Stimulated activated naive CD8-positive, alpha-beta T cell treated with anti-CD3 and anti-CD28 coated beads, Interleukin-15, Interleukin-2, amounts not matched to agents 100 ng/mL and 50 ng/mL, for 24 hours (primary cell): ENCODE results near the gene PDIA5.

ENCODE experiments used
- H3K27ac Mint-ChIP-seq: one replicate; pipeline ENCODE4 v1.8.0; 2021; ENCODE audit warnings: mild to moderate bottlenecking, mixed read lengths
- H3K27me3 Mint-ChIP-seq: one replicate; pipeline ENCODE4 v1.8.0; 2021; ENCODE audit warnings: mixed read lengths
- H3K36me3 Mint-ChIP-seq: one replicate; pipeline ENCODE4 v1.8.0; 2021; ENCODE audit warnings: low read depth, mixed read lengths
- H3K4me1 Mint-ChIP-seq: one replicate; pipeline ENCODE4 v1.8.0; 2021; ENCODE audit warnings: low read depth, mixed read lengths
- H3K4me3 Mint-ChIP-seq: one replicate; pipeline ENCODE4 v1.8.0; 2021; ENCODE audit warnings: mild to moderate bottlenecking, mixed read lengths
- H3K9me3 Mint-ChIP-seq: one replicate; pipeline ENCODE4 v1.8.0; 2021; ENCODE audit warnings: mixed read lengths

Gene PDIA5

DNA sequence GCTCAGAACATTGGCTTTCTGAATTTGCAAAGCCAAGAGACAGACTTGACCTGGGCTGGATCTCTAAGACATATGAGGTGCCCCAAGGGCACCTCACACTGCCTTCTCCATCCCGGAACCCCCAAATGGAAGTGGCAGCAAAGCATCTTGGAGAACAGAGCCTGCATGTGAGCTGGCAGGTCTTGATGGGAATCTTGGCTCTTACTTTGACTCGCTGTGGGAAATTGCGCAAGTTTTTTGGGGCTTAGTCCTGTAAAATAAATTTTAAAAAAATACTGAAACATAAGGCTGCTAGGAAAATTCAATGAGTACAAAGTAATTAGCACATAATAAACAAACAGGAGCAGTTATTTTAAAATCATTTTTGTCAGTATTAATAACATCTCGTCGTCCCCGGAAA, 121.2 kb downstream of the PDIA5 start:
- H3K4me3 Mint-ChIP-seq = no peak overlapping the region
- H3K27ac Mint-ChIP-seq = no peak overlapping the region
- no peaks in the 10 kb centered on the region for H3K9me3 Mint-ChIP-seq
- no peaks in the 10 kb centered on the region for H3K4me1 Mint-ChIP-seq
- peaks cover 4% of the 10 kb centered on the region for H3K36me3 Mint-ChIP-seq
- no peaks in the 10 kb centered on the region for H3K27me3 Mint-ChIP-seq

DNA sequence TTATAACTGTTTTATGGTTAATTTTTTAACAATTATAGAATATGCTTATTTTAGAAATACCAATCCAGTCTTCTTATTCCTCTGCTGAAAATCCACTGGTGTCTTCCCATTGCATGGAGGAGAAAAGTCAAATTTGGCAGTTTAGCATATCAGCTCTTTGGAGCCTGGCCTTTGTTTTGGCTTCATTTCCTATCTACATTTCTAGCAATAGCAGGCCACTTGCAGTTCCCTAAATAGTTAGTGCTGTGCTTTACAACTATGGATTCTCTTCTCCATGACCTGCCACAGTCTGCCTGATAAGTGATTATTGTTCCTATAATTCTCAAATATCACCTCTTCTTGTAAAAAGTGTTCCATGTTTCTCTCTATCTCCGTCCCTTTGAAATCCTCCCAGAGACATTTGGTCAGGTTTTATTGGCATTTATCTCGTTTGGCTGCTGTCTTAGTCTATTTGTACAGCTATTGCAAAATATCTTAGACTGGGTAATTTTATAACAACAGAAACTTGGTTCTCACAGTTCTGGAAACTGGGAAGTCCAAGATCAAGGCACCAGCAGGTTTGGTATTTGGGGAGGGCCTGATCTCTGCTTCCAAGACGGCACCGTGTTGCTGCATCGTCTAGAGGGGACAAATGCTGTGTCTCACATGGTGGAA, 126.8 kb downstream of the PDIA5 start:
- no peaks in the 10 kb centered on the region for H3K9me3 Mint-ChIP-seq
- H3K4me3 Mint-ChIP-seq = no peak overlapping the region
- H3K4me1 Mint-ChIP-seq = no peaks in the 10 kb centered on the region
- no peaks in the 10 kb centered on the region for H3K36me3 Mint-ChIP-seq
- H3K27me3 Mint-ChIP-seq = peaks cover 4% of the 10 kb centered on the region
- no peak overlapping the region for H3K27ac Mint-ChIP-seq

DNA sequence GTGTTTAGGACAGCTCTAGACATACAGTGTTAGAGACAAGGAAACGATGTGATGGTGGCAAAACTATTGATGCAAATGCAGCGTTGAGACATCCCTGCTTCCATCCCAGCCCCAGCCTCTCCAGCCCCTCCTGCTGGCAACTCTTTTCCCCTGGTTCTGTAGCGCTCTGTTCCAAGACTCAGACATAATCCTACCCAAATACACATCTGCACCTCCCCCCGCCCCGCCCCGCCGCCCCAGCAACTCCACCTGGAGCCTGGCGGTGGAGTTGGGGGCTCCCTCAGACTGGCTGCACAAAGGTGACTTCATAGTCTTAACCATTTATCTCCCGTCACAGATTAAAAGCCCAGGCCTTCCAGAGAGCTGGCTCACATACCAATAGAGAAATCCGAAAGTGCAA, 127.7 kb downstream of the PDIA5 start:
- H3K4me3 Mint-ChIP-seq = no peak overlapping the region

DNA sequence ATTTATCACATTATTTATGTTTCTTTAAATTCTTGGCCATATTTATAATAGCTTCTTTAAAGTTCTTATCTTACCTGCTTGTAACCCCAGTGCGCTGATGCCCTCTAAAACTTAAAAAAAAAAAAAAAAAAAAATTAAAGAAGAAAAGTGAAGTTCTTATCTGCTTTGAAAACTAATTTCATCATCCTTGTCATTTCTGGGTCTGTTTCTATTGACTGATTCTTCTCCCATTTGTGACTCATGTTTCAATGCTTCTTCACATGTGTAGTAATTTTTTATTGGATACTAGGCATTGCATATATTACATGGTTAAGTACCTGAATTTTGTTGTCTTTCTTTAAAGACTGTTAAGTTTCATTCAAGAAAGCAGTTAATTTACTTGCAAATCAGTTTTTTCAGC, 131.5 kb downstream of the PDIA5 start:
- H3K9me3 Mint-ChIP-seq = no peaks in the 10 kb centered on the region
- peaks cover 4% of the 10 kb centered on the region for H3K27me3 Mint-ChIP-seq
- H3K27ac Mint-ChIP-seq = no peak overlapping the region
- H3K36me3 Mint-ChIP-seq = no peaks in the 10 kb centered on the region
- H3K4me3 Mint-ChIP-seq = no peak overlapping the region
- peaks cover 18% of the 10 kb centered on the region for H3K4me1 Mint-ChIP-seq

More for the DNA sequence above, 127.7 kb downstream of the PDIA5 start:
- Mint-ChIP-seq H3K27me3 (peaks cover 4% of the 10 kb centered on the region), H3K9me3 (no peaks in the 10 kb centered on the region), H3K4me1 (no peaks in the 10 kb centered on the region), H3K27ac (no peak overlapping the region), H3K36me3 (no peaks in the 10 kb centered on the region)

DNA sequence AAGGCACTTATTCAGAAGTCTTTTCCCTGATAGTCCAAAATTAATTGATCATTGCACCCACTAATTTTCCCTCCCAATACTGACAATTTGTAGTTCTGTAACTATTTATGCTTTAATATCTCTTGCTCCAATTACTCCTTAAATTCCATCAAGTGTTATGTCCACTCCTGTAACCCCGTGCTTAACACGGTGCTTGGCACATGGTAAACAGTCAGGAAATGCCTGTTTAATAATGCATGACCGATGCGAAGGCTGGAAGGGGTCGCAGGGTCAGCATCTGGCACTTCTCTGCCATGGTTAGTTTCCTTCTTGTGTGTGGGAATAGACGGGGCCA, 134.4 kb downstream of the PDIA5 start:
- H3K27ac Mint-ChIP-seq = peak overlapping the region; percentile 96
- H3K27me3 Mint-ChIP-seq = peaks cover 4% of the 10 kb centered on the region
- H3K4me1 Mint-ChIP-seq = peaks cover 22% of the 10 kb centered on the region
- no peaks in the 10 kb centered on the region for H3K36me3 Mint-ChIP-seq
- H3K4me3 Mint-ChIP-seq = peak overlapping the region; percentile 93
- H3K9me3 Mint-ChIP-seq = no peaks in the 10 kb centered on the region

DNA sequence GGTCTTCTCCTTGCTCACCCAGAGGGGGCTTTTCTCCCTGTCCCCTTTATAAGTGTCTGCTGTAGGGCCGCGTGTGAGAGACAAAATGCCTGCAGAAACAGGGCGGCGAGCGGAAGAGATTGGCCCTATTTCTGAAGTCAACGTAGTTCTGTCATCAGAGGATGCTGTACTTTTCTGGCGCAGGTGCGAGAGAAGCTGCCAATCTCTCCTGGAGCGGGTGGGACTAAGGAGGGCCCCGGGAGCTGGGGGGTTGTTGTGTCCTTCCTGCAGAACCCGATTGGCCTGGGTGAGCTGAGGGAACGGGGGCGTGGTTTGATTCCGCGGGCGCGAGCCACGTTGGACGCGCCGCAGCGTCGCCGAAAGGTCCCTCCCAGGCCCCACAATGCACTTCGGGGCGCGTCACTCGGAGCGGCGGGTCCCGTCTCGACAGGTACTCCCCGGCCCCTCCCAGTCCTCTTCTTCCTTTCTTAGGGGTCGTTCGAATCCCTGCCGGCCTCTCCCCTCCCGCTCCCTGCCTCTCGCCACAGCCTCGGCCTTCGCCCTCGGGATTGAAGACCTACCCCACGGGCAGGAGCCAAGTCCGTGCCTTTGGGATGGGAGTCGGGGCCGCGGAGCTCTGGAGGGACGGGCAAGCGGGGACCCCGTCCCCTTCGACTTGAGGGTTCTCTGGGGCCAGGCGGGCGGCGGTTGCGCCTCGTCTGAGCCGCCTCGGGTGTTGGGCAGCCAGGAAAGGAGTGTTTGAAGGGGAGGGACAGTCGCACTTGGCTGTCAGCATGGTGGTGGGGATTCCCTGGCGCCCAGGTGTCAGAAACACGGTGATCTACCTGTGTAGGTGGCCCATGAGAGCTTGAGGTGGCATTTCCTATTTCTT, 135.0 kb downstream of the PDIA5 start, which contains the start of gene SEC22A:
SEC22A (plus strand) TSS at position 387 of the 871 bp plus-strand sequence. CDS start 7,275 bp downstream, outside the sequence.
- peaks cover 26% of the 10 kb centered on the region for H3K4me1 Mint-ChIP-seq
- peaks cover 4% of the 10 kb centered on the region for H3K27me3 Mint-ChIP-seq
- H3K4me3 Mint-ChIP-seq = peak within 1 kb of the TSS; percentile 93
- no peaks in the 10 kb centered on the region for H3K9me3 Mint-ChIP-seq
- H3K27ac Mint-ChIP-seq = peak within 1 kb of the TSS; percentile 96
- H3K36me3 Mint-ChIP-seq = no peaks in the 10 kb centered on the region

DNA sequence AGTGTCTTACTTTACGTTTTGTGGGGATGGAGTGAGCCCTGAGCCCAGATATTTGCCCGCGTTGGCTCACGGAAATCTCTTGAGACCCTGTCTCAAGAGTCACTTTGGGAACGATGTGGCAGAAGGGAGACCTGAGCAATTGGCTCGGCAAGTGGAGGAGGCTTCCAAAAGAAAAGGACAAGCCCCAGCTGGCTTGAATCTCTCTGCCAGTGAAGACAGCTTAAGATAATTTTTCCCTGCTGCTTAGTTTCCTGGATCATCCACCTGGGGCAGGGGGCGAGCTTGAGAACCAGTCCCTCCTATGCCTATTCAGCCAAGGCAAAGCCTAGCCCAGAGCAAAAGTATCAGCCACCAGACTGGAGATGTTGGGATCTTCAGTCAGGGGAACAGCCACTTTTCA, 135.6 kb downstream of the PDIA5 start:
- Mint-ChIP-seq H3K27me3 (no peaks in the 10 kb centered on the region), H3K4me3 (peak overlapping the region; percentile 93), H3K4me1 (peaks cover 27% of the 10 kb centered on the region), H3K27ac (peak overlapping the region; percentile 96), H3K9me3 (no peaks in the 10 kb centered on the region), H3K36me3 (no peaks in the 10 kb centered on the region)
